A673 (cell line): ENCODE measurements around the gene ZNF334. TPM values are rescaled to one million over a fixed set of nuclear protein-coding genes. Genes with fewer than 3 reads are reported as not detected.

ENCODE experiments used
- BruUV-seq: library from RNA; stranded (reverse); fragments of 400-500 nt; replicated peaks from 2 replicates; lab custom pipeline; 2021; lab: Mats Ljungman, UMichigan
- CTCF ChIA-PET: fragments of 300-600 bp; sonication (Branson Sonifier 250); formaldehyde crosslinking; loops from one replicate; lab custom pipeline; 2022; ENCODE audit warnings: antibody characterized with exemption; lab: Charles Lee
- POLR2A ChIA-PET: fragments of 300-600 bp; sonication (Branson Sonifier 250); formaldehyde crosslinking; loops from one replicate; lab custom pipeline; 2022; ENCODE audit warnings: antibody characterized with exemption; ENCODE audit not compliant: low non-redundant PET; lab: Charles Lee
- DNase-seq: peaks from one replicate; pipeline ENCODE4 v3.0.0-alpha.2; 2015; ENCODE audit warnings: low spot score
- H3K27ac ChIP-seq: fragments of 200-600 bp; sonication (generic); 2 replicates; pipeline ENCODE4 v1.5.1; 2016; ENCODE audit warnings: mixed run types, low read depth, mild to moderate bottlenecking, mixed read lengths, antibody characterized with exemption, low read length; ENCODE audit not compliant: poor library complexity, severe bottlenecking
- H3K27me3 ChIP-seq: fragments of 200-600 bp; sonication (generic); replicated peaks from 2 replicates; pipeline ENCODE4 v1.6.1; 2017; ENCODE audit warnings: mixed run types, low read depth, mild to moderate bottlenecking, mixed read lengths, antibody characterized with exemption, low read length; ENCODE audit not compliant: insufficient read depth, poor library complexity
- H3K36me3 ChIP-seq: fragments of 200-600 bp; sonication (generic); 2 replicates; pipeline ENCODE4 v1.6.1; 2016; ENCODE audit warnings: mixed run types, mild to moderate bottlenecking, mixed read lengths, antibody characterized with exemption, low read length; ENCODE audit not compliant: insufficient read depth, poor library complexity, severe bottlenecking
- H3K4me1 ChIP-seq: fragments of 200-600 bp; sonication (generic); 2 replicates; pipeline ENCODE4 v1.6.1; 2017; ENCODE audit warnings: mixed run types, mild to moderate bottlenecking, mixed read lengths, antibody characterized with exemption, low read length; ENCODE audit not compliant: insufficient read depth, poor library complexity, severe bottlenecking
- H3K4me3 ChIP-seq: fragments of 200-600 bp; sonication (generic); 2 replicates; pipeline ENCODE4 v1.5.1; 2016; ENCODE audit warnings: low read depth, mixed run types, mild to moderate bottlenecking, mixed read lengths, low read length; ENCODE audit not compliant: poor library complexity, severe bottlenecking
- H3K9me3 ChIP-seq: fragments of 200-600 bp; sonication (generic); 2 replicates; pipeline ENCODE4 v1.6.1; 2016; ENCODE audit warnings: mixed run types, low read depth, mild to moderate bottlenecking, mixed read lengths, antibody characterized with exemption, low read length; ENCODE audit not compliant: poor library complexity, severe bottlenecking
- CTCF ChIP-seq: fragments of 300-800, 200-600 bp; sonication (generic); conservative IDR thresholded peaks from 2 replicates; pipeline ENCODE4 v1.5.1; 2017; ENCODE audit warnings: low read depth, mild to moderate bottlenecking, antibody characterized with exemption, low read length, moderate library complexity, mixed read lengths
- EZH2 ChIP-seq: fragments of 200-600 bp; sonication (generic); IDR thresholded peaks from 2 replicates; pipeline ENCODE4 v1.6.1; 2017; ENCODE audit warnings: borderline replicate concordance, low read depth, mild to moderate bottlenecking, mixed read lengths, antibody characterized with exemption, low read length; ENCODE audit not compliant: poor library complexity, severe bottlenecking
- intact Hi-C: fragments of 100-400 bp; cut with micrococcal nuclease; formaldehyde crosslinking; loops from one replicate; pipeline ENCODE4 v1.10.0; 2022; ENCODE audit not compliant: unreplicated experiment
- total RNA-seq: library from RNA; stranded (reverse); gene quantifications from 2 replicates; pipeline ENCODE4 v1.2.3, GENCODE V29; 2021

The ZNF334 gene
- total RNA-seq, 1 experiment from 2014 or later, result 4.5 TPM

DNA sequence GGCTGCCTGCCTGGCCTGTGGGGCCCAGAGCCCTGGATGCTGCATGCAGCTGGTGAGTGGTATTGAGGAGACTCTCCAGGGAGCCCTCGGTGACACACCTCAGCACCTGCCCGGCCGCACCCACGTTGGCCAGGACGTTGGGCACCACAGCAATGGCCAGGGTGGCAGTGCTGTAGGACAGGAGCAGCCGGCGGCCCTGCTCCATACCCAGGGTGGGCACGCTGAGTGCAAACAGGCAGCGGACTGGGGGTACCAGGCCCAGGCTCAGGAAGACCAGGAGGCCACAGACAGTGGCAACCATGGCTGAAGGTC lies 32.4 kb upstream of the ZNF334 start:
- ChIA-PET POLR2A (no interaction called here), CTCF (no interaction called here)

GRCh38 chr20:46545077-46545826 lies 31.9 kb upstream of the ZNF334 start:
- intact Hi-C loops, result no loop called here
- H3K27me3 ChIP-seq, result peaks cover 32% of the 10 kb centered on the region
- no peaks in the 10 kb centered on the region for H3K36me3 ChIP-seq
- ChIA-PET CTCF (no interaction called here), POLR2A (no interaction called here)
- BruUV-seq, result no TSS peak
- no peak overlapping the region for H3K27ac ChIP-seq
- DNase-seq, result no peak
- H3K9me3 ChIP-seq, result no peaks in the 10 kb centered on the region
- H3K4me3 ChIP-seq, result no peak overlapping the region
- TF ChIP-seq CTCF, result no peak
- TF ChIP-seq EZH2, result no peak
- H3K4me1 ChIP-seq, result no peaks in the 10 kb centered on the region

More for the DNA sequence above, 32.4 kb upstream of the ZNF334 start:
- no peak for DNase-seq
- Histone ChIP-seq H3K27ac (no peak overlapping the region), H3K27me3 (peaks cover 28% of the 10 kb centered on the region), H3K36me3 (no peaks in the 10 kb centered on the region), H3K4me1 (no peaks in the 10 kb centered on the region), H3K4me3 (no peak overlapping the region), H3K9me3 (no peaks in the 10 kb centered on the region)
- TF ChIP-seq CTCF (no peak), EZH2 (no peak)
- intact Hi-C loops, result no loop called here
- BruUV-seq, result no TSS peak

DNA sequence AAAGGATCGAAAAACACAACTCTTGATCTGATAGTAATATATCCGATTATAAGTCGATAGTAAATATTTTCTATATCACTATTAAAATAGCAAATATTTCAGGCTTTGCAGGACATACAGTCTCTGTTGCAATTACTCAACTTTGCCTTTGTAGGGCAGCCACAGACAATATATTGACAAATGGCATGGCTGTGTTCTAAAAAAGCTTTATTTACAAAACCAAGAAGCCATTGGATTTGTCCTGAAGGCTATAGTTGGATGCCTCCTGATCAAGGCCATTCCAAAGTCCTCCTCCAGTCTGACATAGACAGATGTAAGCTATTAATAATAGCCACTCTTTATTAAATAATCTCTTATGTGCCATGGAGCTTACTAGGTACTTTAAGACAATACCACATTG lies 31.2 kb upstream of the ZNF334 start:
- TF ChIP-seq CTCF, result no peak
- no peak for TF ChIP-seq EZH2
- CTCF ChIA-PET, result no interaction called here
- Histone ChIP-seq H3K4me1 (no peaks in the 10 kb centered on the region), H3K27me3 (peaks cover 39% of the 10 kb centered on the region), H3K9me3 (no peaks in the 10 kb centered on the region), H3K27ac (no peak overlapping the region), H3K4me3 (no peak overlapping the region), H3K36me3 (no peaks in the 10 kb centered on the region)
- DNase-seq, result no peak
- POLR2A ChIA-PET, result no interaction called here
- BruUV-seq, result no TSS peak
- intact Hi-C loops, result no loop called here
